HCT116 (cell line): ENCODE data around the gene COL23A1. TPM values are rescaled to one million over a fixed set of nuclear protein-coding genes. Genes with fewer than 3 reads are reported as not detected.

Experiments used
- ATAC-seq: fragments of 200-7000 bp; cut with Tn5 transposase; 2 replicates; pipeline ENCODE4 v1.9.1; 2020; ENCODE audit warnings: mild to moderate bottlenecking, moderate library complexity
- BruUV-seq: library from RNA; stranded (reverse); fragments of 400-500 nt; replicated peaks from 2 replicates; lab custom pipeline; 2021; lab: Mats Ljungman, UMichigan
- CTCF ChIA-PET: fragments of 300-600 bp; sonication (Branson Sonifier 250); formaldehyde crosslinking; loops from one replicate; lab custom pipeline; 2021; ENCODE audit warnings: antibody characterized with exemption; lab: Charles Lee
- POLR2A ChIA-PET: fragments of 300-600, 350-600 bp; sonication (Branson Sonifier 250); formaldehyde crosslinking; loops from one replicate; lab custom pipeline; 2021; ENCODE audit warnings: antibody characterized with exemption; lab: Charles Lee
- RAD21 ChIA-PET, 2 experiments: fragments of 300-600 bp; sonication (Branson Sonifier 250); formaldehyde crosslinking; loops; one replicate each; lab custom pipeline; 2023; ENCODE audit warnings: low total read pairs in 2 of 2; ENCODE audit not compliant: uncharacterized antibody in 2 of 2, unreplicated experiment in 2 of 2, low non-redundant PET in 1 of 2; lab: Charles Lee
- DNase-seq: peaks from one replicate; pipeline ENCODE4 v3.0.0-alpha.2; 2010; ENCODE audit warnings: low read depth, low spot score
- H2AFZ ChIP-seq: fragments of 200-600 bp; shearing (Covaris generic), sonication (generic); 2 replicates; pipeline ENCODE4 v1.6.1; 2017; ENCODE audit warnings: low read depth, mixed run types, mixed read lengths, antibody characterized with exemption, low read length; ENCODE audit not compliant: poor library complexity, severe bottlenecking
- H3K27ac ChIP-seq: 2 replicates; pipeline ENCODE4 v1.5.1; 2012; ENCODE audit warnings: low read depth, low read length
- H3K27me3 ChIP-seq: fragments of 200-600 bp; sonication (generic); 2 replicates; pipeline ENCODE4 v1.6.1; 2016; ENCODE audit warnings: mixed run types, low read length, mixed read lengths; ENCODE audit not compliant: insufficient read depth
- H3K36me3 ChIP-seq, 2 experiments: fragments of 200-500 bp in 1 of 2; fragments of 200-600 bp in 1 of 2; sonication (Bioruptor generic) in 1 of 2; sonication (generic) in 1 of 2; 2 replicates each; pipeline versions ENCODE4 v1.5.1 to v1.6.1; 2014 to 2016; ENCODE audit warnings: low read length in 2 of 2, inconsistent platforms in 1 of 2, mixed read lengths in 1 of 2, mixed run types in 1 of 2; ENCODE audit not compliant: insufficient read depth in 2 of 2, control insufficient read depth in 1 of 2
- H3K4me1 ChIP-seq, 2 experiments: fragments of 200-600 bp in 1 of 2; sonication (generic) in 1 of 2; 2 replicates each; pipeline versions ENCODE4 v1.5.1 to v1.6.1; 2012 to 2017; ENCODE audit warnings: low read length in 2 of 2, inconsistent platforms in 1 of 2, mild to moderate bottlenecking in 1 of 2, mixed read lengths in 1 of 2, mixed run types in 1 of 2, moderate library complexity in 1 of 2; ENCODE audit not compliant: insufficient read depth in 2 of 2, control insufficient read depth in 1 of 2
- H3K4me2 ChIP-seq: fragments of 200-600 bp; sonication (generic); 2 replicates; pipeline ENCODE4 v1.6.1; 2017; ENCODE audit warnings: mixed run types, low read length, mixed read lengths
- H3K4me3 ChIP-seq, 2 experiments: fragments of 200-600 bp in 1 of 2; sonication (generic) in 1 of 2; replicated peaks in 1 of 2; 2 replicates each; pipeline ENCODE4 v1.5.1; 2011 to 2016; ENCODE audit warnings: low read length in 2 of 2, control low read depth in 1 of 2, low read depth in 1 of 2, mild to moderate bottlenecking in 1 of 2, mixed read lengths in 1 of 2, mixed run types in 1 of 2
- H3K79me2 ChIP-seq: fragments of 200-600 bp; sonication (generic); 2 replicates; pipeline ENCODE4 v1.6.1; 2017; ENCODE audit warnings: mild to moderate bottlenecking, mixed run types, low read length, moderate library complexity, mixed read lengths; ENCODE audit not compliant: insufficient read depth
- H3K9ac ChIP-seq: fragments of 200-600 bp; sonication (generic); 2 replicates; pipeline ENCODE4 v1.6.1; 2016; ENCODE audit warnings: low read length, mixed read lengths
- H3K9me2 ChIP-seq: fragments of 200-600 bp; sonication (generic), shearing (Covaris generic); 2 replicates; pipeline ENCODE4 v1.6.1; 2017; ENCODE audit warnings: mixed run types, mild to moderate bottlenecking, moderate library complexity; ENCODE audit not compliant: insufficient read depth
- H3K9me3 ChIP-seq, 2 experiments: fragments of 200-500 bp in 1 of 2; fragments of 200-600 bp in 1 of 2; sonication (Bioruptor generic) in 1 of 2; sonication (generic) in 1 of 2; 2 replicates each; pipeline ENCODE4 v1.6.1; 2014 to 2017; ENCODE audit warnings: low read length in 2 of 2, mixed read lengths in 2 of 2, inconsistent platforms in 1 of 2, low read depth in 1 of 2, mild to moderate bottlenecking in 1 of 2, mixed run types in 1 of 2, moderate library complexity in 1 of 2; ENCODE audit not compliant: control insufficient read depth in 1 of 2, insufficient read depth in 1 of 2
- H4K20me1 ChIP-seq: fragments of 200-600 bp; sonication (generic), shearing (Covaris generic); 2 replicates; pipeline ENCODE4 v1.6.1; 2017; ENCODE audit warnings: mixed run types, mild to moderate bottlenecking, moderate library complexity; ENCODE audit not compliant: insufficient read depth
- CBX3 ChIP-seq: IDR thresholded peaks from 2 replicates; pipeline ENCODE4 v1.6.1; 2012; ENCODE audit warnings: low read depth
- CTCF ChIP-seq, 3 experiments: fragments of 200-600 bp in 1 of 3; sonication (generic) in 1 of 3; IDR thresholded peaks in 2 of 3; conservative IDR thresholded peaks in 1 of 3; 2 replicates each; pipeline ENCODE4 v1.5.1; 2012 to 2017; ENCODE audit warnings: low read depth in 2 of 3, low read length in 2 of 3, antibody characterized with exemption in 1 of 3, borderline replicate concordance in 1 of 3, control low read depth in 1 of 3, mild to moderate bottlenecking in 1 of 3, mixed read lengths in 1 of 3, mixed run types in 1 of 3, moderate library complexity in 1 of 3; ENCODE audit not compliant: insufficient read depth in 1 of 3
- ELF1 ChIP-seq: IDR thresholded peaks from 2 replicates; pipeline ENCODE4 v1.6.1; 2012; ENCODE audit warnings: low read depth, borderline replicate concordance
- EZH2 ChIP-seq: fragments of 200-600 bp; sonication (generic); IDR thresholded peaks from 2 replicates; pipeline ENCODE4 v1.6.1; 2017; ENCODE audit warnings: antibody characterized with exemption, mixed run types
- EZH2phosphoT487 ChIP-seq: fragments of 200-600 bp; IDR thresholded peaks from 2 replicates; pipeline ENCODE4 v1.6.1; 2018; ENCODE audit warnings: antibody characterized with exemption, borderline replicate concordance
- FOSL1 ChIP-seq: IDR thresholded peaks from 2 replicates; pipeline ENCODE4 v1.6.1; 2012; ENCODE audit warnings: low read depth
- JUND ChIP-seq: IDR thresholded peaks from 2 replicates; pipeline ENCODE4 v1.6.1; 2012
- MAX ChIP-seq: IDR thresholded peaks from 2 replicates; pipeline ENCODE4 v1.6.1; 2012
- POLR2A ChIP-seq: IDR thresholded peaks from 2 replicates; pipeline ENCODE4 v1.7.0; 2011; ENCODE audit warnings: borderline replicate concordance; ENCODE audit not compliant: insufficient read depth, insufficient read length; ENCODE audit errors: extremely low read depth
- POLR2AphosphoS5 ChIP-seq: IDR thresholded peaks from 2 replicates; pipeline ENCODE4 v1.6.1; 2011; ENCODE audit warnings: mild to moderate bottlenecking, low read depth, low read length, moderate library complexity
- RAD21 ChIP-seq: IDR thresholded peaks from 2 replicates; pipeline ENCODE4 v1.6.1; 2012; ENCODE audit warnings: low read depth, mild to moderate bottlenecking
- REST ChIP-seq: IDR thresholded peaks from 2 replicates; pipeline ENCODE4 v1.6.1; 2012; ENCODE audit warnings: low read depth
- SIN3A ChIP-seq: IDR thresholded peaks from 2 replicates; pipeline ENCODE4 v1.6.1; 2012; ENCODE audit warnings: low read depth
- SRF ChIP-seq: IDR thresholded peaks from 2 replicates; pipeline ENCODE4 v1.6.1; 2012; ENCODE audit warnings: low read depth
- TCF7L2 ChIP-seq: IDR thresholded peaks from 2 replicates; pipeline ENCODE4 v1.7.0; 2011; ENCODE audit warnings: borderline replicate concordance, inconsistent platforms; ENCODE audit not compliant: insufficient read depth, insufficient read length; ENCODE audit errors: extremely low read depth
- YY1 ChIP-seq: IDR thresholded peaks from 2 replicates; pipeline ENCODE4 v1.6.1; 2011; ENCODE audit warnings: low read length, low read depth, moderate library complexity, mild to moderate bottlenecking; ENCODE audit not compliant: insufficient replicate concordance; ENCODE audit errors: extremely low read depth
- ZBTB33 ChIP-seq: IDR thresholded peaks from 2 replicates; pipeline ENCODE4 v1.6.1; 2011; ENCODE audit warnings: mild to moderate bottlenecking, low read length, moderate library complexity; ENCODE audit not compliant: insufficient replicate concordance; ENCODE audit errors: extremely low read depth
- ZFX ChIP-seq: fragments of 450-650 bp; IDR thresholded peaks from 2 replicates; pipeline ENCODE4 v1.6.1; 2017
- intact Hi-C: fragments of 100-400 bp; cut with micrococcal nuclease; formaldehyde crosslinking; loops from 2 replicates; pipeline ENCODE4 v1.10.0; 2022
- total RNA-seq: library from RNA; stranded (reverse); gene quantifications from one replicate; pipeline ENCODE4 v1.2.1, GENCODE V29; 2021; ENCODE audit not compliant: unreplicated experiment

COL23A1 gene
- total RNA-seq, 1 experiment from 2014 or later: not detected

GRCh38 chr5:178273041-178273440, 317.2 kb downstream of the COL23A1 start:
- peaks cover 8% of the 10 kb centered on the region in 2 experiments; a peak in 2 of 4 replicates for H3K9me3 ChIP-seq
- H2AFZ ChIP-seq: no peak overlapping the region
- H3K79me2 ChIP-seq: no peaks in the 10 kb centered on the region
- no peak overlapping the region for H3K27ac ChIP-seq
- intact Hi-C loops: no loop called here
- DNase-seq (no peak), ATAC-seq (no peak)
- no peaks in the 10 kb centered on the region for H3K36me3 ChIP-seq
- no peak for TF ChIP-seq MAX
- no peak for TF ChIP-seq ELF1
- no peak for TF ChIP-seq JUND
- no peak for TF ChIP-seq TCF7L2
- no peak for TF ChIP-seq CBX3
- TF ChIP-seq EZH2phosphoT487: no peak
- no peak for TF ChIP-seq CTCF (IDR thresholded peaks at IDR 0.05 in 2 of 3, conservative IDR thresholded peaks at IDR 0.05 in 1 of 3; ENCODE audit: borderline replicate concordance in 1 of 3, insufficient read depth in 1 of 3, low read depth in 2 of 3, low read length in 2 of 3)
- no peak for TF ChIP-seq SRF
- no peak for TF ChIP-seq POLR2AphosphoS5
- no peak for TF ChIP-seq REST
- no peak for TF ChIP-seq RAD21
- TF ChIP-seq SIN3A: no peak
- TF ChIP-seq ZBTB33: no peak
- TF ChIP-seq ZFX: no peak
- no peak for TF ChIP-seq EZH2
- no peak for TF ChIP-seq FOSL1
- TF ChIP-seq YY1: no peak
- TF ChIP-seq POLR2A: no peak
- no TSS peak for BruUV-seq
- no peaks in the 10 kb centered on the region for H3K27me3 ChIP-seq
- POLR2A ChIA-PET: no interaction called here
- no peaks in the 10 kb centered on the region for H4K20me1 ChIP-seq
- RAD21 ChIA-PET: no interaction called here
- H3K4me1 ChIP-seq: no peaks in the 10 kb centered on the region
- H3K4me3 ChIP-seq: no peak overlapping the region
- CTCF ChIA-PET: no interaction called here
- no peak overlapping the region for H3K4me2 ChIP-seq
- H3K9me2 ChIP-seq: no peaks in the 10 kb centered on the region
- H3K9ac ChIP-seq: no peak overlapping the region
